ENCODE results near the gene C1QTNF9.
"Not testable (repeated sequence)": the region's sequence is repeated elsewhere in the genome, so short reads cannot be mapped to it uniquely, and the experiment has no call there.

C1QTNF9 gene

DNA sequence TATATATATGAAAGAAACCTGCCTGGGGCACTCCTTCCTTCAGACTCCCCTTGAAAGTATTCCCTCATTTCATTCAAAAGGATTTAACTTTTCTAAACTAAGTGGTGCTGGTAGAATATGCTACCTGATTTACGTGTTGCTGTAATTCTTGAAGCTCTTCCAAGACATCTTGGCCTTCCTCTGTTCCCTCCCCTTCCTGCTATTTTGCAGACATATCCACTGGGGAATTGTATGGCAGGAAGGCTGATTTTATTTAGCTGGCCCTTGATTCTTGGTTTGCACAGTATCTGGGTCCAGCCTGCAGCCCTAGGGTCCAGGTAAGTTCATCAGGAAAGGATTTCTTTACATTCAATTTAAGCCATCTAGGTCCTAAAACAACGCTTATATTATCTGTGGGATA, at the start of gene C1QTNF9:
C1QTNF9 (plus strand) TSS at position 281 of the 400 bp plus-strand sequence. CDS start 6,424 bp downstream, outside the sequence.
- DNase-seq (ENCODE audit: low read depth in 2 of 2), result not testable (repeated sequence)

DNA sequence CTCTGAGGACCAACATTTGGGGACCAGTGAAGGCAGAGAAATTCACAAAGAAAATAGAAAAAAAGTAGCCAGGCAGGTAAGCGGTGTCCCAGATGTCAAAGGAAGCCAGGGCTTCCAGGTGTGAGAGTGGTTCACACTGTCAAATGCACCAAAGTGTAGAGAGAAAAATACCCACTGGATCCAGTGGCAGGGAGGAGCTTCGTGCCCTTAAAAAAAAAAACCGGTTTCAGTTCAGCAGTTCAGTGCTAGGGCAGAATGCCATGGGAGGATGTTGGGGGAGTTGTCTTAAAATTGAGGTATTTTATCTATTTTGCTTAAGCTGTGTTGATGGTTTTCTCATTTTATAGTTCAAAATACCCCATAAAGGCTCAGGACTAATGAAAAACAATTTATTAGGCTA, 47.8 kb upstream of the C1QTNF9 start:
- no peak for DNase-seq (ENCODE audit: low read depth in 2 of 2)

- no peak for DNase-seq (ENCODE audit: low read depth in 2 of 2)
Measured at GRCh38 chr13:24263632-24264031, 45.7 kb upstream of the C1QTNF9 start.

DNA sequence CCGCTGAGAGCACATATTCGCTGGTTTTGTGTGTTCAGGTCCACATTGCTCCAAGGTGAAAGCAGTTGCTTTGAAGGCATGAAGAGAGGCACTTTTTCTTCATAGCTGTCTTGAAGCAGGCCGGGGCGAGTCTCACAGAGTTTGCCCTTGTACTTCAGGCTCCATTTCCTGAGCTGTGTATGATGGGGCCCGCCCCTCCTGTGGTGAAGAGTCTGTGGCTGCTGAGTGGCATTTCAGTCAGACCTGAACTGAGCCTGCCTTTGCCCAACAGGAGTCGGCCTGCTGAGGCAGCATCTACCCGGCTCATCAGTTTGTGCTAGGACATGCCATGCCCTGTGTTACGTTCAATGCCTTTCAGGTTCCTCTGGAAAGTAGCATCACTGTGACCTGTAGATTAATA, 44.4 kb upstream of the C1QTNF9 start:
- peak in 1 of 2 donors; percentile 46 for DNase-seq (ENCODE audit: low read depth in 2 of 2)

GRCh38 chr13:24265453-24265852, 43.9 kb upstream of the C1QTNF9 start:
- DNase-seq (ENCODE audit: low read depth in 2 of 2), result no peak

DNA sequence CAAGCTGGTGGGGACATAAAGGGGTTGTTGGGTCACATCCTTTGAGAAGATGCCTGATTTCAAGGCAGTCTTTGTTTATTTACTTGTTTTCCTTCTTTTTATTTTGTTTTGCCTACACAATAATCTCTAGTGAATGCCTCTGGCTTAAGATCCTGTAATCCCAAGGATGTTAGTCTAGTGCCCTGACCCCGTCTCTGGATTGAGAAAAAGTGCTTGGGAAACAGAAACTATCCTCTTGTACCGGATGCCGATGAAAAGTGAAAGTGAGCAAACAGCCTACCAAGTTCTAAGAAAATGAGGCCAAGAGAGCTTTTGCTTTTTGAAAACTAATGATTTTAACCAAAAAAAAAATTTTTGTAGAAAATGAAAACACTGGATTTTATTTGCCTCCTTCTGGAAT, 42.1 kb upstream of the C1QTNF9 start:
- no peak for DNase-seq (ENCODE audit: low read depth in 2 of 2)

- no peak for DNase-seq (ENCODE audit: low read depth in 2 of 2)
Measured at GRCh38 chr13:24267801-24268200, 41.6 kb upstream of the C1QTNF9 start.

GRCh38 chr13:24269821-24270220, 39.6 kb upstream of the C1QTNF9 start:
- DNase-seq (ENCODE audit: low read depth in 2 of 2), result no peak

- DNase-seq (ENCODE audit: low read depth in 2 of 2), result no peak
Measured at GRCh38 chr13:24270639-24271141, 38.7 kb upstream of the C1QTNF9 start.

GRCh38 chr13:24271231-24271600, 38.2 kb upstream of the C1QTNF9 start:
- DNase-seq (ENCODE audit: low read depth in 2 of 2), result no peak

DNA sequence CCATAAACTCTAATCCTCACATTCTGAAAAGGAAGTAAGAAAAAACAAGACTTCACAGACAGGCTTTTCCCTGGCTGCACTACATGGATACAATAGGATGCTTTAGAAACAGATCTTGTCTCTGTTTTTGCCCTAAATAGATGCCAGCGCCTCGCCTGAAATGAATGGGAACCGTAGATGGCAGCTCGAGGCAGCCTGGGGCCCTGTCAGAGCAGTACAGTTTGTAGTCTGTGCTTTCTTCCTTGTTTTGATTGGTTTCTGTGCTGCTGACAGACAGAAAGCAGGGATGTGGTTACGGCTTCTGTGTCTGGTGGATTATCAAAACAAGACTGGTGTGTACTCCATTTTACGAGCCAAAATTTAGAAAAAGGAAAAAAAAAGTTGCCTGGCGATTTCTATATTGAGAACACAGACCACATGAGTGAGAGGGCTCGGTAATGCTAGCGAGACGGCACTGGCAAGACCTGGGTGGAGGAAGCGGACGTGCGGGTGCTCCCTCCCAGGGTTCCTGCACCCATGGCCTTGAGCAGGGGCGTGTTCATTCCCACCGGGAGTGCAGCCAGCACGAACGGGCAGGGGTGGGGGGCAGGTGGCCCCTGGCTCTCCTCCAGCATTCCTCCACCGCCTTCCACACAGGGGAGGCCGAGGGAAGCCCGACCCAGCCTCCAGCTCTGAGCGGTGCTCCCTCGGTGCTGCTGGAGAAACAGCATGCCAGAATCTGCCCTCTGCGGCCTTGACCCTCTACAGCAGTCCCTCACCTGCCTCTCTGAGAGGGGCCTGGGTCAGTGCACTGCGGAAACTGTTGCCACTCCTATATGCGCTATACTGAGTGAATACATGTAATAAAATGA, 37.6 kb upstream of the C1QTNF9 start:
- DNase-seq (ENCODE audit: low read depth in 2 of 2), result peak in 1 of 2 donors; percentile 28

- no peak for DNase-seq (ENCODE audit: low read depth in 2 of 2)
Measured at GRCh38 chr13:24272452-24273161, 36.8 kb upstream of the C1QTNF9 start.

DNA sequence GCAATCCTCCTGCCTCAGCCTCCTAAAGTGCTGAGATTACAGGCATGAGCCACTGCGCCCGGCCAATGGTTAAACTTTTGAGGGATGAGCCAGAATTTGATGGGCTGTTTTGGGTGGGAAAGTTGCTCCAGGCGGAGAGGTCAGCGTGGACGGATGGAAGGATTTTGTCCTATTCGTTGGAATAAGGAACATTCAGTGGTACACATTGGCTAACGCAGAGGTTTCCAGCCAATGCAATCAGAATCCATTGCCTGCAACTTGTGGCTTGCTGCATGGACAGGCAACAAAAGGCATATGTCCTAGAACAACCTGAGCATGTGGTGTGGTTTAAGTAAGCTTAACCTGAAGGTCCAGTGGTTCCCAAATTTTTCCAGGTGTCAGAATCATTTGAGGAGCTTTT, 35.5 kb upstream of the C1QTNF9 start:
- DNase-seq (ENCODE audit: low read depth in 2 of 2), result no peak

DNA sequence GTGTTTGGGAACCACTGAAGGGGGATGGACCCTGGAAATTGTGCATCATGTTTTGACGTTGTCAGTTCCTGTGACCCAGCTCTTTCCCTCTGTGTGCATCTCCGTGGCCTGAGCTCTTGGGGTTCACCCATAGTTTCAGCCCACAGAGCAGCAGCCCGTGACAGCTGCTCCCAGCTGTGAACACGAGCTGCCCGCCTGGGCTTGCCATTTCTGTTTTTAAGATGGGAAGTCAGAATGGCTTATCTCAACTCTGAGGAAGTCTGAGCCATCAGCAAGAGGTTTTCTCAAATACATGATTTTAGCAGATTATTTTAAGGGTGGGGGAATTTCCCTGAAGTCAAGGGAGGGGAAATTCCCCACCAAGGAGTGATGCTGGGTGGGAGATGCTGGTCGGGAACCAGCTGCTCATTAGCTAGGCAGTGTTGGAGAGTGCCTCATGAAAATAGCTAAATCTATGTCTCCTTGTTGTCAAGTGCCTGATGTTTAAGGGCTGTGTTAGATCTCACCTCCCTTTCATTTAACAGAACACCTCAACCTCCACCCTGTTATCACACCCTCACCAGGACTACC, 34.8 kb upstream of the C1QTNF9 start:
- DNase-seq (ENCODE audit: low read depth in 2 of 2), result peak in 1 of 2 donors; percentile 31

- DNase-seq (ENCODE audit: low read depth in 2 of 2), result no peak
Measured at GRCh38 chr13:24275041-24275440, 34.3 kb upstream of the C1QTNF9 start.

GRCh38 chr13:24276306-24276705, 33.1 kb upstream of the C1QTNF9 start:
- no peak for DNase-seq (ENCODE audit: low read depth in 2 of 2)

GRCh38 chr13:24276861-24277260, 32.5 kb upstream of the C1QTNF9 start:
- no peak for DNase-seq (ENCODE audit: low read depth in 2 of 2)

GRCh38 chr13:24277761-24278160, 31.6 kb upstream of the C1QTNF9 start:
- no peak for DNase-seq (ENCODE audit: low read depth in 2 of 2)

- no peak for DNase-seq (ENCODE audit: low read depth in 2 of 2)
Measured at GRCh38 chr13:24279327-24280110, 29.9 kb upstream of the C1QTNF9 start.

DNA sequence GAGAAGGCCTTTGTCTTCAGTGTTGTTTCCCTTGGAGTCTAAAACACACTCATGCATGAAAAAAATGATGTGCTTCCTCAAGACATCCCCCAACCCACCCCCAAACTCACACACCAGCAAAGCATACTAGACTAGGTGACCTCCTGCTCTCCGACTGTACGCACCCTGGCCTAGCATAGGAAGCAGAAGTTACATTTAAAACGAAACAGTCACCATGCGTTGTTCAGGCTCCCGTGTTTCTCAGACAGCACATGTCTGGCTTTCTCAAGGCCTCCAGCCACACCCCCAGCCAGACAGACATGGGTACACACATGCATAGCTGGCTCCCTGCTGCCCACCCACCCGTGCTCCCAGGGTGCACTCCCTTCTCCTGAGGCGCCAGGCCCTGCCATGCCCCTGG, 28.7 kb upstream of the C1QTNF9 start:
- no peak for DNase-seq (ENCODE audit: low read depth in 2 of 2)

DNA sequence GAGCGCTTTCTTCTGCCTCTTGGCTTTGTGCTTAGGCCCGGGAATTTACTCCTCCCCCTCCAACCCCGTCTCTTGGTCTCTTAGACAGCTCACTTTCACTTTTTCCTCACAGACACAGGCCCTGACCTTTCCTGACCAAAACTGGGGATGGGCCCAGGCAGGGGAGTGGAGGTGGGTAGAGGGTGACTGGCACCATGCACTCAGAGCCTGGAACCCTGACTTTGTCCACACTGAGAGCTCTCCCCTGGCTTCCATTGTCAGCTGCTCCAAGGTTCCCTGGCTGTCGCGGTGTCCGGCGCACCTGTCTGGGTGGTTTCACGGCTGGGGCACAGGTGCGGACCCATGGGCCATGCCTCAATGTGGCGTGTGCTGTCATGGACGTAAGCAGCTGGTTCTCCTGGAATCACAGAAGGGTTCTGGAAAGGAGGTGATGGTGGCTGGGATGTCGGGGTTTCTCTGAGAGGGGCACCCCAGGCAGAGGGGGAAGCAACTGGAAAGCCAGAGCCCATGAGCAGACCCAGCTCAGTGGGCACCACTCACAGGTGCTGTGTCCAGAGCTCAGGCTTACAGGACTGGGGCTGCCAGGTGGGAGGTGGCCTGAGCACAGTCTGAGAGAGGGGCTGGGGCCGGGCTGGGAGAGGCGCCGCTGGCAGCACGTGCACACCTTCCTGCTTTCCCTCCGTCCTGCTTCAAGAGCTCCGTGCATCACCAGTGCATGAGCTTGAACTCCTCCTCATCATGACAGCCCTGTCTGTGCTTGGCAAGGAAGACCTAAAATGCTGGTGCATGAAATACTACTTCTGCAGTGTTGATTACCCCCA, 28.0 kb upstream of the C1QTNF9 start:
- no peak for DNase-seq (ENCODE audit: low read depth in 2 of 2)

All from stimulated activated CD4-positive, alpha-beta T cell treated with anti-CD3 and anti-CD28 coated beads, Interleukin-1b, Interleukin-23, amount 100 ng/mL, for 1 hour (primary cell).